GM21737 (cell line): ENCODE measurements around the gene MIOX.
"Not testable (repeated sequence)": the region's sequence is repeated elsewhere in the genome, so short reads cannot be mapped to it uniquely, and the experiment has no call there.

Experiments
- ATAC-seq: cut with Tn5 transposase; IDR thresholded peaks from one replicate; pipeline ENCODE4 v1.9.1; 2021; ENCODE audit warnings: mild to moderate bottlenecking, moderate library complexity; ENCODE audit not compliant: unreplicated experiment

The MIOX gene

GRCh38 chr22:50513175-50513574 lies 26.5 kb downstream of the MIOX start:
- no peak for ATAC-seq

DNA sequence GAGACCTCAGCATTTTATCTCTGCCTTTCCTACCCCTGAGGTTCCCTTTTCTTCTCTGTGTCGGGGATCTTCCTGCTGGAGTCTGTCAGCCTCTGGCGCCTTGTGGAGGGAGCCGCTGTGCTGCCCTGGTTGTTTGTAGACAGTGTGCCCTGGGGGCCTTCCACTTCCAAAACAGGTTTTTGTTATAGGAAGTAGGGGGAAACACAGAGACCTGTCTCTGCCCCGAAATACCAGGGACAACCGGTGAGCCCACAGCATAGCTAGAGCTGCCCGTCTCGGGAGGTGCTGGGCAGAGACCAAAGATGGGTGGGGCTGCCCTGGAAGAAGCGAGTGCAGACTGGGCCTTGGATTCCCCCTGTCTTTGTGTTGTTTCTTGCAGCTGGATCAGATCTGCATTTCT lies 29.4 kb downstream of the MIOX start:
- ATAC-seq = no peak

DNA sequence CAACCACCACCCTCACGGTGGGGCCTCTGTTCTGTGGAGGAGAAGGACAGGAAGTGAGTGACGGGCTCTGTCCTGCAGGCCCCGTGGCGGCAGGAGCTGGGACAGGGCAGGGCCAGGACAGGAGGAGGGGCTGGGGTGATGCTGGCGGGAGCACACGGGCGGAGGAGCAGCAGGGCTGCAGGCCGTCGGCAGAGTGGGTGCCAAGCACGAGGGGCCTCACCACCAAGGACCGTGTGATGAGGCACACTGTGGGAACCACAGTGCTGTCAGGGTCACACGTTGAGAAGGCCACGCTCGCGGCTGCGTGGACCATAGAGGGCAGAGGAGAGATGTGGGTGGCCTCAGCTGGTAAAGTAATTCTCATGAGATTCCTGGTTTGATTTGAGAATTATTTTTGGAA lies 30.2 kb downstream of the MIOX start:
- no peak for ATAC-seq

DNA sequence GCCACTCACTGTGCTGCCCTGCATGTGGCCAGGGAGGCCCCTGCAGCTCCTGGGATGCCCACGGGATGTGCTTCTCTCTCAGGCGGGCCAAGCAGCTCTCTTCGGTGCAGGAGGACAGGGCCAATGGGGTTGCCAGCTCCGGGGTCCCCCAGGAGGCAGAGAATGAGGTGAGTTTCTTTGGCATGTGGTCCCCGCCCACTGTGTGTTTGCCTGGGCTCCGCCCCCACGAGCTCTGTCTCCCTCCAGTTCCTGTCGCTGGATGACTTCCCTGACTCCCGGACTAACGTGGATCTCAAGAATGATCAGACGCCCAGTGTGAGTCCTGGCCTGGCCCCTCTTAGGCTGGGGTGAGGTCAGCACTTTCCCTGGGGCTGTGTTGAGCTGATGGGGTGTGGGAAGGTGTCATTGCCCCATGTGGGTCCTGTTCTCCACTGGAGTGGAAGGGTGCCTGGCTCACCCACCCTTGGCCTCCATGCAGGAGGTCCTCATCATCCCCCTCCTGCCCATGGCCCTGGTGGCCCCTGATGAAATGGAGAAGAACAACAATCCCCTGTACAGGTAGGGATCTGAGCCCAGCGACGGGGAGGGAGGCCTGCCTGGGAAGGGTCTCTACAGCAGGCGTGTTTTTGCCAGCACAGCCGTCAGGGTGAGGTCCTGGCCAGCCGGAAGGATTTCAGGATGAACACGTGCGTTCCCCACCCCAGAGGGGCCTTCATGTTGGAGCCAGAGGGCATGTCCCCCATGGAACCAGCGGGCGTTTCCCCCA lies 31.0 kb downstream of the MIOX start:
- no peak for ATAC-seq

GRCh38 chr22:50518606-50519005 lies 31.9 kb downstream of the MIOX start:
- no peak for ATAC-seq

- no peak for ATAC-seq
Measured at GRCh38 chr22:50519151-50519550, 32.5 kb downstream of the MIOX start.

DNA sequence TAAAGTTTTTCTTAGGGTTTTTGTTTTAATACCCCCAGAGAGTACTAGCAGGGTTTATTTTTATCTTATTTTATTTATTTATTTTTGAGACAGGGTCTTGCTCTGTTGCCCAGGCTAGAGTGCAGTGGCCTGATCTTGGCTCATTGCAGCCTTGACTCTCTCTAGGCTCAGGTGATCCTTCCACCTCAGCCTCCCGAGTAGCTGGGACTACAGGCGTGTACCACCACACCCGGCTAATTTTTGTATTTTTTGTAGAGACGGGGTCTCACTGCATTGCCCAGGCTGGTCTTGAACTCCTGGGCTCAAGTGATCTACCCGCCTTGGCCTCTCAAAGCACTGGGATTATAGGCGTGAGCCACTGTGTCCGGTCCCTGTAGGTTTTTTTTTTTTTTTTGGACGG lies 33.5 kb downstream of the MIOX start:
- not testable (repeated sequence) for ATAC-seq

DNA sequence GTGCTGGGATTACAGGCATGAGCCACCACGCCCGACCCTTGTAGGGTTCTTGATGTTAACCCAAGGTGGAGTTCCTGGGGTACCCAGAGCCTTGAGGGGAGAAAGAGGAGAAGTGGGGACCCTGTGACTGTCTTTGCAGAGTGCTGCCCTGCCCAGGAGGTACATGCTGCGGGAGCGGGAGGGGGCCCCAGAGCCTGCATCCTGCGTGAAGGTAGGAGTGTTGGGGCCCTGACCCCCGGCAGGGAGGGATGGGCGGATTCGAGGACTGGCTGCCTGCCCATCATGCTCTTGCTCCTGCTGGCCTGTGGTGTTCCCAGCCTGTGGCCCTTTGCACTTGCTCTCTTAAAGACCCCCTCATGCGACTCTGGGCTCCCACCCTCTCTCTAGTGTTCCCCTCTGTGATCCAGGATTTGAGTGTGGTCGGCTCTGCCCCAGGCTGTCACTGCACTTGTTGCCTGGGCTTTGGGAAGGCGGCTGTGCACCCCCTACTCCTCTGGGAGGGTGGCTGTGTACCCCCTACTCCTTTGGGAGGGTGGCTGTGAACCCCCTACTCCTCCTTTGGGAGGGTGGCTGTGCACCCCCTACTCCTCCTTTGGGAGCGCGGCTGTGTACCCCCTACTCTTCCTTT lies 34.3 kb downstream of the MIOX start:
- no peak for ATAC-seq

GRCh38 chr22:50521710-50522109 lies 35.1 kb downstream of the MIOX start:
- ATAC-seq = no peak

DNA sequence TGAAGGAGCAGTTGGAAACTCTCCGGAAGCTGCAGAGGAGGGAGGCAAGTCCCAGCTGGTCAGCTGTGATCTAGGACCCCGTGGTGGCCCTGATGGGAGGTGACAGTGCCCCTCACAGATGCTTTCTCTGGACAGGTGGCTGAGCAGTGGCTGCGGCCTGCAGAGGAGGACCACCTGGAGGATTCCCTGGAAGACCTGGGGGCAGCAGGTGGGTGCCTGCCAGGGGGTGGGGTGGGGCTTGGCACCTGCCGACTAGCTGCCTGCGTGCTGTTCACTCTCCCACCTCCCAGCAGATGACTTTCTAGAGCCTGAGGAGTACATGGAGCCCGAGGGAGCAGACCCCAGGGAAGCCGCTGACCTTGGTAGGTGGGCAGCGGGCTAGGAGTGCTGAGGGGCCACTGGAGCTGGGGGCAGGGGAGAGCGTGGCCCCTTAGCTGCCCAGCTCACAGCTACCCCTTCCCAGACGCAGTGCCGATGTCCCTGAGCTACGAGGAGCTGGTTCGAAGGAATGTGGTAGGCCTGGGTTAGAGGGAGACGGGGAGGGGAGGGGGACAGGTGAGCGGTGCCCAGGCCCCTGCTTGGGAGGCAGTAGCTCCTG lies 35.6 kb downstream of the MIOX start:
- no peak for ATAC-seq

DNA sequence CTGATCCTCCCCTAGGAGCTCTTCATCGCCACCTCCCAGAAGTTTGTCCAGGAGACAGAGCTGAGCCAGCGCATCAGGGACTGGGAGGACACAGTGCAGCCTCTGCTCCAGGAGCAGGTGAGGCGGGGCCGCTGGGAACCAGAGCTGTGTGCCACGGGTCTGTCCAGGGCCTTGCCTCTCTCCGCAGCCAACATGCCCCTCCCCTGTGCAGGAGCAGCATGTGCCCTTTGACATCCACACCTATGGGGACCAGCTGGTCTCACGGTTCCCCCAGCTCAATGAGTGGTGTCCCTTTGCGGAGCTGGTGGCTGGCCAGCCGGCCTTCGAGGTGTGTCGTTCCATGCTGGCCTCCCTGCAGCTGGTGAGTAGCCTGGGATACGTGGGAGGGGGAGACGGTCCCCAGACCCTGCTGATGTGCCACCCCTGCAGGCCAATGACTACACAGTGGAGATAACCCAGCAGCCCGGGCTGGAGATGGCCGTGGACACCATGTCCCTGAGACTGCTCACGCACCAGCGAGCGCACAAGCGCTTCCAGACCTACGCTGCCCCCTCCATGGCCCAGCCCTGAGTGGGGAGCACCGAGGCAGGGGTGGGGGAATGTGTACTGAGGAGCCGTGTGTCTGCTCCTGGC lies 36.3 kb downstream of the MIOX start:
- no peak for ATAC-seq

GRCh38 chr22:50523458-50523805 lies 36.8 kb downstream of the MIOX start:
- ATAC-seq = no peak

DNA sequence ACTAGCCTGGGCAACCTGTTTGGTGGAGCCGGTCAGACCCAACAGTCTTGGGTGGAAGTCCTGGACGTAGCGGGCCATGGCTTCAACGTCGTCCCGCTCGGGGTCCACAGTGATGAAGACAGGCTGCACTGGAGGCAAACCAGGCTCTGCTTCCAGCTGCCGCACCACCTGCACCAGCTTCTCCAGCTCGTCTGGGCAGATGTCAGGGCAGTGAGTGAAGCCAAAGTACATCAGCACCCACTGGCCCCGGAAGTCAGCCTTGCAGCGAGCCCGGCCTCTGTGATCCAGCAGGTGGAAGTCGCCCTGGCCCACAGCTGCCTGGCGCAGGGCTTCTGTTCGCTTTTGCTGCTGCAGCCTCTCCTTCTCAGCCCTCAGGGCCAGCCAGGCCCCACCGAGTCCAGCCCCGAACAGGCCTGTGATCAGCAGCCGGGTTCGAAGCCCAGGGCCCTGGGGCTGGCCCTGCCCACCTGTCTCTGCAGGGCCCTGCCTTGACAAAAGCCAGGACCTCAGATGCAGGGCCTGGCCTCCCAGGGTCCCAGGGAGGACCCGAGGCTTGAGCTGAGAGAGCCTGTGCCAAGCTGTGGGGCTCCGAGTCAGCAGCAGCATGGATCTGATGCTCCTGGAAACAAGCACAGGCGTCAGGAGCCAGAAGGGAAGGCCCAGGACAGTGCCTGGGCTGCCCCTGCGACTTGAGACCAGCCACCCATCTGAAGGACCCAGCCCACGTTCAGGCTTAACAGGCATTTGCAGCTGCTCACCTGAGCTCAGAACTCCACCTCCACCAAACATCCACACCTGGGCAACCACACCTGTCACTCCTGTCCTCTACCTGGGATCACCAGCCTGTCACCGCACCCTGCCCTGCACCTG lies 37.4 kb downstream of the MIOX start:
- ATAC-seq = no peak

- ATAC-seq = no peak
Measured at GRCh38 chr22:50524676-50525103, 38.0 kb downstream of the MIOX start.

DNA sequence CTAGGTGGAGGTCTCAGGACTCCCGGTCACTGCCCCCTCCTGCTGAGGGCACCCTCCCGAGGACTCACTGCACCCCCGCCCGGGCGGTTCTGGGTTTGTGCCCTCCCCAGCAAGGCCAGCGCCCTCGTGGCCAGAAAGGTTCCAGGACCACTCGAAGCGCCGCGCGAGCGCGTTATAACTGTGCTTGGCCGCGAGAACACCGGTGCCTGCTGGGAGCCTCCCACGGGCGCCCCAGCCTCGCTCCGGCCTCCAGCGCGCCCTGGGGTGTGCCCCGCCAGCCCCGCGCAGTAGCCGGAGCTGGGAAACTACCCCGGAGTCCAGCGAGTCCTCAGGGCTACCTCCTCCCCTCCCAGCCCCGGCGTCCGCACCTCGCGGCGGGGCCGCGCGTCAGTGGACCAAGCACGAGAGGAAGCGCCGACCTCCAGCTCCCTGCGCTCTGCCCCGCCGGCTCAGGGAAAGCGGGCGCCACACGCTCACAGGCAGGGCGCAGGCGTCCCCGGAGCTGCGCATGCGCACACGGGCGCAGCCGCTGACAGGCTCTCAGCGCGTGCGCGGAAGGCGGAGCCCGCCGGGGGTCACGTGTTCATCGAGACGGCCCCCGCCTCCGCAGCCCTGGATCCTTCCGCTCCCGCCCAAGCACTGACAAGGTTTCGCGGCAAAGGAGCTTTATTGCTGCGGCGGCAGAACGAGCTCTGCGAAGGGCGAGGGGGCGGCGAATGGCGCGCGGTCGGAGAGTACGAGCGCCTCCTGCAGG lies 38.6 kb downstream of the MIOX start, which contains the start of gene SCO2:
SCO2 (minus strand) TSS at position 495 of the 754 bp plus-strand sequence. CDS start 1,187 bp downstream, outside the sequence.
- ATAC-seq = peak; percentile 29

DNA sequence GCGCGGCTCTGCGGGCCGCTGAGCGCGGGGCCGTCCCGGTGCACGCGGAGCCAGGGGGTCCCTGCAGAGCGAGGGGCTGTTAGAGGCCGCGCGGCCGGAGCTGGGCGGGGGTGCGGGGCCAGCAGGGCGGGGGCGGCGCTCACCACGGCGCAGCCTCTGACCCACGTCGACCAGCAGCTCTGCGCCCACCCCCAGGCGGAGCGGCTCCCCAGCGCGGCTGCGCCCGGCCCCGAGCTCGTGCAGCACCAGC lies 39.1 kb downstream of the MIOX start:
- peak; percentile 13 for ATAC-seq

GRCh38 chr22:50526108-50526833 lies 39.6 kb downstream of the MIOX start:
- ATAC-seq = peak; percentile 23

DNA sequence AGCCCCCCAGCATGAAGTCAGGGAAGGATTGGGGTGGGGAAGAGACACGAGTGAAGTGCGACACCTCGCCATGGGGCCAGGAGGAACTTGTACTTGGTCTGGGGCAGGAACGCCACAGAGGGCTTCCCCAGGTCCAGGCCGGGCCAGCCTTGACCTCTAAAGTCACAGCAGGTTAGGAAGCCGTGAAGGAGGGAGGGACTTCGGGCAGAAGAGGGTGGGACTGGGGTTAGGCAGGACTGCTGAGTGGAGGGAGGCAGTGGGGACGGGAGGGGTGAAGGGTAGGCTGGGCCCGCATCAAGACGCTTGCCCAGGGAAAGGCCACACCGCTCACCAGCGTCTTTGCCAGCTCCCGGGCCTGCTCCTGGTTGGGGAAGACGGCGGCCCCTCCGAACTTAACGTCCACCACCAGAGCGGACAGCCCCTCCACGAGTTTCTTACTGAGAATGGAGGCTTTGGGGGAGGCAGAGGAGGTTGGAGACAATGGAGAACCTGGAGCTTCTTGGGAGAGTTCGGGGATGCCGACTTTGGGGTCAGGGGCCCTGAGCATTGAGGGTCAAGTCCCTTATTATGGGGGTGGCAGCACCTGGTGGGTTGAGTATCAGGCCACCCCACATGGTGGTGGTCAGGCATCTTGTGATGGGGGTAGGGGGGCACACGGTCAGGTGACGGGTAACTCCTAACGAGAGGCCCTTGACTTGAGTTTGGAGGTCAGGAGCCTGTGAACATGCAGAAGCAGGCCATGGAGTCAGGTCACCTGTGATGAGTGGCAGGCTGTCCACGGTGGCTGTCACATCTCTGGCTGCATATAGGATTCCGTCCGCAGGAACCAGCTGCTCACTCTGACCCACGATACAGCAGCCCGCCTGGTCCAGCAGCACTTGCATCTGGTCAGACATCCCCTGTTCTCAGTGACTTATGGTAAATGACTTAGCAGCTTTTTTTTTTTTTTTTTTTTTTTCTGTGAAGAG lies 40.5 kb downstream of the MIOX start:
- no peak for ATAC-seq
